GM12892 (cell line): Measurements from ENCODE around the gene NCAPG.

Experiments
- POLR2A ChIP-seq: IDR thresholded peaks from 2 replicates; pipeline ENCODE4 v1.6.1; 2011; ENCODE audit warnings: low read depth, low read length, control low read depth
- POLR2AphosphoS5 ChIP-seq: IDR thresholded peaks from 2 replicates; pipeline ENCODE4 v1.6.1; 2011; ENCODE audit warnings: low read depth, low read length, control low read depth
- TAF1 ChIP-seq: IDR thresholded peaks from 2 replicates; pipeline ENCODE4 v1.6.1; 2011; ENCODE audit warnings: low read depth, mild to moderate bottlenecking, control low read depth, low read length, borderline replicate concordance

- no peak for TF ChIP-seq POLR2AphosphoS5
- no peak for TF ChIP-seq TAF1
- TF ChIP-seq POLR2A, result no peak
These were observed 73.3 kb downstream of the NCAPG start for GRCh38 chr4:17884063-17884462.
